IMR-90 (cell line): Measurements from ENCODE around the gene ENDOU.
"Not testable (repeated sequence)": the region's sequence is repeated elsewhere in the genome, so short reads cannot be mapped to it uniquely, and the experiment has no call there.

Experiments used
- CEBPB ChIP-seq: IDR thresholded peaks from 2 replicates; pipeline ENCODE4 v1.6.1; 2012; ENCODE audit warnings: low read depth, low read length, improper control_type of control experiment
- ELK1 ChIP-seq: fragments of 150-350 bp; IDR thresholded peaks from 2 replicates; pipeline ENCODE4 v1.6.1; 2016; ENCODE audit warnings: low read depth, mild to moderate bottlenecking, low read length, moderate library complexity, borderline replicate concordance
- MAZ ChIP-seq: IDR thresholded peaks from 2 replicates; pipeline ENCODE4 v1.6.1; 2012; ENCODE audit warnings: low read depth, mild to moderate bottlenecking, low read length, improper control_type of control experiment, moderate library complexity, borderline replicate concordance
- POLR2A ChIP-seq: IDR thresholded peaks from 2 replicates; pipeline ENCODE4 v1.6.1; 2012; ENCODE audit warnings: mild to moderate bottlenecking, low read depth, low read length
- RAD21 ChIP-seq: IDR thresholded peaks from 2 replicates; pipeline ENCODE4 v1.6.1; 2012; ENCODE audit warnings: low read length, improper control_type of control experiment
- RCOR1 ChIP-seq: IDR thresholded peaks from 2 replicates; pipeline ENCODE4 v1.6.1; 2012; ENCODE audit warnings: mild to moderate bottlenecking, low read length, improper control_type of control experiment; ENCODE audit not compliant: insufficient replicate concordance
- SMC3 ChIP-seq: fragments of 150-350 bp; IDR thresholded peaks from 2 replicates; pipeline ENCODE4 v1.6.1; 2016; ENCODE audit warnings: low read depth, mild to moderate bottlenecking, antibody characterized with exemption, low read length, moderate library complexity
- TF ChIP-seq, protein P1 (sequence below): conservative IDR thresholded peaks from 2 replicates; pipeline ENCODE4 v1.5.1; 2012; ENCODE audit warnings: mild to moderate bottlenecking, low read depth, low read length, improper control_type of control experiment
- TF ChIP-seq, protein P2 (sequence below): fragments of 150-350 bp; IDR thresholded peaks from 2 replicates; pipeline ENCODE4 v1.6.1; 2017; ENCODE audit warnings: mild to moderate bottlenecking, antibody characterized with exemption, low read length, low read depth

- TF ChIP-seq, protein P1, sequence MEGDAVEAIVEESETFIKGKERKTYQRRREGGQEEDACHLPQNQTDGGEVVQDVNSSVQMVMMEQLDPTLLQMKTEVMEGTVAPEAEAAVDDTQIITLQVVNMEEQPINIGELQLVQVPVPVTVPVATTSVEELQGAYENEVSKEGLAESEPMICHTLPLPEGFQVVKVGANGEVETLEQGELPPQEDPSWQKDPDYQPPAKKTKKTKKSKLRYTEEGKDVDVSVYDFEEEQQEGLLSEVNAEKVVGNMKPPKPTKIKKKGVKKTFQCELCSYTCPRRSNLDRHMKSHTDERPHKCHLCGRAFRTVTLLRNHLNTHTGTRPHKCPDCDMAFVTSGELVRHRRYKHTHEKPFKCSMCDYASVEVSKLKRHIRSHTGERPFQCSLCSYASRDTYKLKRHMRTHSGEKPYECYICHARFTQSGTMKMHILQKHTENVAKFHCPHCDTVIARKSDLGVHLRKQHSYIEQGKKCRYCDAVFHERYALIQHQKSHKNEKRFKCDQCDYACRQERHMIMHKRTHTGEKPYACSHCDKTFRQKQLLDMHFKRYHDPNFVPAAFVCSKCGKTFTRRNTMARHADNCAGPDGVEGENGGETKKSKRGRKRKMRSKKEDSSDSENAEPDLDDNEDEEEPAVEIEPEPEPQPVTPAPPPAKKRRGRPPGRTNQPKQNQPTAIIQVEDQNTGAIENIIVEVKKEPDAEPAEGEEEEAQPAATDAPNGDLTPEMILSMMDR: not testable (repeated sequence)
- not testable (repeated sequence) for TF ChIP-seq POLR2A, ELK1, RAD21, RCOR1, MAZ, CEBPB, SMC3
- TF ChIP-seq, protein P2, sequence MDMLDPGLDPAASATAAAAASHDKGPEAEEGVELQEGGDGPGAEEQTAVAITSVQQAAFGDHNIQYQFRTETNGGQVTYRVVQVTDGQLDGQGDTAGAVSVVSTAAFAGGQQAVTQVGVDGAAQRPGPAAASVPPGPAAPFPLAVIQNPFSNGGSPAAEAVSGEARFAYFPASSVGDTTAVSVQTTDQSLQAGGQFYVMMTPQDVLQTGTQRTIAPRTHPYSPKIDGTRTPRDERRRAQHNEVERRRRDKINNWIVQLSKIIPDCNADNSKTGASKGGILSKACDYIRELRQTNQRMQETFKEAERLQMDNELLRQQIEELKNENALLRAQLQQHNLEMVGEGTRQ: not testable (repeated sequence)
These were observed 57.4 kb downstream of the ENDOU start for GRCh38 chr12:47667935-47668334.
